ENCODE measurements around the gene DEPP1. TPM values are rescaled to one million over a fixed set of nuclear protein-coding genes. Genes with fewer than 3 reads are reported as not detected.

DEPP1 gene
- total RNA-seq, 1 donor from 2014 or later, result 25.7 TPM

DNA sequence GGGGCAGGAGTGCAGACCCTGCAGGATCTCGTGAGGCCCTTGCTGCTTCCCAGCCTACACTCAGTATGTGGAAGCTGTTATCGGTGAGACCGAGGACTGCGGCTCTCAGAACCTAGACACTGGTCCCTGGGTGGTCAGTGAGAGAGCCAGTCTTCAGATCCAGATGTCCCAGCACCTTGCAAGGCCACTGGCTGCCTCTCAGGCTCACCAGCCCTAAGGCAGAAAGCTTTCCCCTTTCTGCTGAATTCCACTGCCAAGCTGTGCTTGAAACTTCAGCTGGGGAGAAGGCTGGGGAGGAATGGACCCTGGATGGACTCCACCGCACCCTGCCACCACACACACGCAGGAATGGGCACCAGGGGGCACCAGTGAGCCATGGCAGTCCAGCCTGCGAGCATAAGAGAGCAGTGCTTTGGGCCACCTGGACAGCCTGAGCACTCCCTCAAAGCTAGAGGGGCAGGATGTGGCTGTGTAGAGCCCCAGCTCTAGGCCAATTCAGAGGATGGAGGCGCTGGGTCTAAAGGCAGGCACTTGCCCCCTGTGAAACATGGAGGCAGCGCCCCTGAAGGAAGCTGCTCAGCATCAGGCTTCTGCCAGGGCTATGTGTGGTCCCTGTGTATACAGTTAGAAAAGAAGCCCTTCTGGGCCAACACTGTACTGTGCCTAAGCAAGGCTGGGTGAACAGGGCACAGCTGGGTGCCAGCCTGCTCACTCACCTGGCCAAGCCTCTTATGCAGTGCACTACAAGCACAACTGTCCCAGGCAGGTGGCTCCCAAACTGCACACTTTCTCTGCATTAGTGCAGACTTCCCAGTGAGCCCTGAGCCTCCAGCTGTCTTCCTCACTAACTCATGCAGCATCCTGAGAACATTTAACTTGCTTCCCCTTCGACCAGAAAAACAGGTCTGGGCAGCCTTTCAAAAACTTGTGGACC, 45.8 kb downstream of the DEPP1 start:
- DNase-seq (ENCODE audit: extremely low spot score, unreplicated experiment), result peak; percentile 90
- peak; percentile 96 for TF ChIP-seq CTCF (conservative IDR thresholded peaks at IDR 0.05)
- no peaks in the 10 kb centered on the region for H3K36me3 Mint-ChIP-seq
- peaks cover 4% of the 10 kb centered on the region for H3K27me3 Mint-ChIP-seq
- H3K27ac Mint-ChIP-seq, result no peak overlapping the region
- no peak overlapping the region for H3K4me3 Mint-ChIP-seq
- H3K9me3 Mint-ChIP-seq, result no peaks in the 10 kb centered on the region
- H3K4me1 Mint-ChIP-seq (ENCODE audit: unreplicated experiment), result peaks cover 5% of the 10 kb centered on the region

DNA sequence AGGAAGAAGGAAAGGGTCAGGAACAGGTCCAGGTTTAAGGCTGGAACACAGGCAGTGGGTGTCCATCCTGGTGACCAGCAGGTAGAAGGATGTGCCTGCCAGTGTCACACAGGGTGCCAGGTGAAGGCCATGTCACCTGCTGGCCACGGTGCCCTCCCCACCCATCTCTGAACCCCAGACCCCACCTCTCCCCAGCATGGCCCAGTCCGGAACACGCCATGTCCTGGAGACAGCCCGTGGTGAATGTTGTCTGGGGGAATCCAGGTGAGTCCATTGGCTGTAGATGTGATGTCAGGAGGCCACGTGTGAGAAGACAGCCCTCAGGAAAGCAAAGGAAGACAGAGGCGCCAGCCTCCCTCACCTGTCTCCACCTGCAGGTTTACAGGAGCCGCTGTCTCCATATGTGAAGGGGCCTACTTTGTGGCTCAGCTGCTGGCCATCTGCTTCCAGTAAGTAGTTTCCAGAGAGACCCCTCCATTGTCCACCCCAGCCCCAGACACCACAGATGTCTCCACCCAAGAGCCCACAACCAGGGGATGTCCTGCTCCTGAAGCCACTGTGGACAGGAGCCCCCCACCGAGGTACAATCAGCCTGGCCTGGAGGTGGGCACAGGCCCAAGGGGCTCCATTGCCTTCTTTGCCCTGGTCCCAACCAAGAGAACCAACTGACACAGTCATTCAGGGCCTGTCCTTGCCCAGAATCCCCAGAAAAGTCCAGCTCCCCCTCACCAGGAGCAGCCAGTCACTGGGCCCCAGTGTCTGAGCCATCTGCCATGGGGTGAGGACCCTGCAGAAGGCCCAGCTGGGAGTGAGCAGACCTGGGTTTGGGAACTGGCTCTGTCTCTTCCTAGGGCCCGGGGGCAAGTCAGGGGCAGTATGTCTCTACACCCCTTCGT, 46.7 kb downstream of the DEPP1 start:
- peak; percentile 52 for DNase-seq (ENCODE audit: extremely low spot score, unreplicated experiment)
- Mint-ChIP-seq H3K9me3 (no peaks in the 10 kb centered on the region), H3K27me3 (peaks cover 4% of the 10 kb centered on the region), H3K27ac (no peak overlapping the region), H3K4me3 (no peak overlapping the region), H3K4me1 (ENCODE audit: unreplicated experiment) (peaks cover 5% of the 10 kb centered on the region), H3K36me3 (no peaks in the 10 kb centered on the region)
- no peak for TF ChIP-seq CTCF (conservative IDR thresholded peaks at IDR 0.05)

GRCh38 chr10:44930904-44931620, 47.5 kb downstream of the DEPP1 start:
- Mint-ChIP-seq H3K4me1 (ENCODE audit: unreplicated experiment) (peaks cover 5% of the 10 kb centered on the region), H3K27me3 (peaks cover 4% of the 10 kb centered on the region)
- peak; percentile 27 for DNase-seq (ENCODE audit: extremely low spot score, unreplicated experiment)

DNA sequence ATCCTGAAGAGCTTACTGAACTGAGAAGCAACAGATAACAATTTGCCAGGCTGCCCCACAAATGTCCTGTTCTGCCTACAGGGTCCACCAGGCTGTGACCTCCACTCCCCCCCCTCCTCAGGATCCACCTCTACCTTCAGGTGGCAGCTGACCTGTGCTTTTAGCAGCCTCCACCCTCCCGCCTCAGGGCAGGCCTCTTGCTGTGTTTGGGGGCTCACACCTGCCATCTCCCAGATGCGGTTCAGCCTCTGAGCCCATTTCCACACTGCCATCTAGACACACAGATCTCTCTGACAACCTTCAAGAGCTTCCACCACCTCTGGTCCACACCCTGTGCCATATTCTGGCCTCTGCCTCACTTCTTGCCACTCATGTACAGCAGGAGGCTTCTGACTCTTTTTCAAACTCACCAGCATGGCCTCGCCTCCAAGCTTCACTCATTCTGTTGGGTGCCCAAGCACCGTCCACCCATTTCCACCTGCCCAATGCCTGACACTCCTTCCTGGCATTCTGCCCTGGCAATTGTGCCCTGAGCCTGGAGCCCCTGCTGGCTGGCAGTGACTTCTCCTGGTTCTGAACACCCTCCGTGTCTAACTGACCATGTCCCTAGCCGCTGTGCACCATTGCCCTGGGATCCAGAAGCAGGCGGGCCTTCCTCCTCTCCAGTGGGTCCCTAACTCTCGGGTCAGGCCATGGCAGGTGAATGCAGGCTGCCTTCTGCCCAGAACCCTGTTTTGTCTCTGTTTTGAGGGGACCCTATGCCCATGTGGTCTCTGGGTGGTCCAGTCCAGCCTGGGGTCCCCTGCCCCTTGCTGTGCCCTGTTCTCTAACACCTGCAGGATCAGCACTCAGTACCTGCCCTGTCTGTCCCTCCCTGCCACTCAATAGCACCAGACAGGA, 49.0 kb downstream of the DEPP1 start:
- H3K4me1 Mint-ChIP-seq (ENCODE audit: unreplicated experiment), result no peaks in the 10 kb centered on the region
- peak; percentile 60 for DNase-seq (ENCODE audit: extremely low spot score, unreplicated experiment)
- no peaks in the 10 kb centered on the region for H3K36me3 Mint-ChIP-seq
- H3K9me3 Mint-ChIP-seq, result no peaks in the 10 kb centered on the region
- TF ChIP-seq CTCF (conservative IDR thresholded peaks at IDR 0.05), result no peak
- peaks cover 4% of the 10 kb centered on the region for H3K27me3 Mint-ChIP-seq
- H3K4me3 Mint-ChIP-seq, result no peak overlapping the region
- H3K27ac Mint-ChIP-seq, result no peak overlapping the region

More at GRCh38 chr10:44930904-44931620, 47.5 kb downstream of the DEPP1 start:
- Mint-ChIP-seq H3K4me3 (no peak overlapping the region), H3K9me3 (no peaks in the 10 kb centered on the region), H3K36me3 (no peaks in the 10 kb centered on the region), H3K27ac (no peak overlapping the region)
- TF ChIP-seq CTCF (conservative IDR thresholded peaks at IDR 0.05), result no peak
